Testis (tissue), 2 donors: ENCODE measurements around the gene NUCKS1.

Experiments used
- CTCF ChIP-seq, 3 experiments: fragments of 450-650 bp in 2 of 3; fragments of 200-600 bp in 1 of 3; sonication (generic) in 1 of 3; IDR thresholded peaks; one replicate each; pipeline ENCODE4 v1.5.1; 2016 to 2019; ENCODE audit warnings: antibody characterized with exemption in 3 of 3, mild to moderate bottlenecking in 2 of 3, moderate library complexity in 1 of 3
- POLR2A ChIP-seq: fragments of 450-650 bp; IDR thresholded peaks from one replicate; pipeline ENCODE4 v1.6.1; 2017; ENCODE audit warnings: antibody characterized with exemption, mild to moderate bottlenecking, moderate library complexity

GRCh38 chr1:205777994-205778393, 28.0 kb upstream of the NUCKS1 start:
- TF ChIP-seq CTCF (IDR thresholded peaks at IDR 0.05) (no peak), POLR2A (no peak)
